BJ (cell line): ENCODE data around the gene PCLO. TPM values are rescaled to one million over a fixed set of nuclear protein-coding genes. Genes with fewer than 3 reads are reported as not detected.
"Not testable (repeated sequence)": the region's sequence is repeated elsewhere in the genome, so short reads cannot be mapped to it uniquely, and the experiment has no call there.

Source experiments
- CTCF ChIA-PET: fragments of 350-600 bp; formaldehyde crosslinking; extraction: SDS; loops from one replicate; lab custom pipeline; 2021; ENCODE audit warnings: antibody characterized with exemption, inconsistent platforms; lab: Yijun Ruan, JAX
- POLR2A ChIA-PET: fragments of 300-600 bp; sonication (Branson Sonifier 250); formaldehyde crosslinking; extraction: SDS; loops from one replicate; lab custom pipeline; 2021; ENCODE audit warnings: antibody characterized with exemption; lab: Charles Lee
- DNase-seq: peaks from one replicate; pipeline ENCODE4 v3.0.0-alpha.2; 2011; ENCODE audit warnings: low read depth
- H3K27me3 ChIP-seq: 2 replicates; pipeline ENCODE4 v1.6.0; 2011; ENCODE audit warnings: low read length; ENCODE audit not compliant: control insufficient read depth, insufficient read depth
- H3K36me3 ChIP-seq: 2 replicates; pipeline ENCODE4 v1.5.1; 2011; ENCODE audit warnings: low read length; ENCODE audit not compliant: control insufficient read depth, insufficient read depth
- H3K4me3 ChIP-seq: 2 replicates; pipeline ENCODE4 v1.5.1; 2011; ENCODE audit warnings: low read depth, mild to moderate bottlenecking, control low read depth, low read length
- polyA plus RNA-seq: library from polyadenylated mRNA; depleted of rRNA; stranded (reverse); fragments of >200 nt; gene quantifications from 2 replicates; pipeline ENCODE4 v1.2.3, GENCODE V29; 2011
- TF ChIP-seq, protein P1 (sequence below): IDR thresholded peaks from 2 replicates; pipeline ENCODE4 v1.5.1; 2011; ENCODE audit warnings: low read depth, mild to moderate bottlenecking, control low read depth, inconsistent platforms, low read length, moderate library complexity; ENCODE audit not compliant: insufficient read depth

The PCLO gene
- polyA plus RNA-seq, 1 experiment = 0.76 TPM

- CTCF ChIA-PET = no interaction called here
- Histone ChIP-seq H3K27me3 (no peaks in the 10 kb centered on the region), H3K4me3 (no peak overlapping the region), H3K36me3 (no peaks in the 10 kb centered on the region)
- DNase-seq = no peak
- TF ChIP-seq, protein P1, sequence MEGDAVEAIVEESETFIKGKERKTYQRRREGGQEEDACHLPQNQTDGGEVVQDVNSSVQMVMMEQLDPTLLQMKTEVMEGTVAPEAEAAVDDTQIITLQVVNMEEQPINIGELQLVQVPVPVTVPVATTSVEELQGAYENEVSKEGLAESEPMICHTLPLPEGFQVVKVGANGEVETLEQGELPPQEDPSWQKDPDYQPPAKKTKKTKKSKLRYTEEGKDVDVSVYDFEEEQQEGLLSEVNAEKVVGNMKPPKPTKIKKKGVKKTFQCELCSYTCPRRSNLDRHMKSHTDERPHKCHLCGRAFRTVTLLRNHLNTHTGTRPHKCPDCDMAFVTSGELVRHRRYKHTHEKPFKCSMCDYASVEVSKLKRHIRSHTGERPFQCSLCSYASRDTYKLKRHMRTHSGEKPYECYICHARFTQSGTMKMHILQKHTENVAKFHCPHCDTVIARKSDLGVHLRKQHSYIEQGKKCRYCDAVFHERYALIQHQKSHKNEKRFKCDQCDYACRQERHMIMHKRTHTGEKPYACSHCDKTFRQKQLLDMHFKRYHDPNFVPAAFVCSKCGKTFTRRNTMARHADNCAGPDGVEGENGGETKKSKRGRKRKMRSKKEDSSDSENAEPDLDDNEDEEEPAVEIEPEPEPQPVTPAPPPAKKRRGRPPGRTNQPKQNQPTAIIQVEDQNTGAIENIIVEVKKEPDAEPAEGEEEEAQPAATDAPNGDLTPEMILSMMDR = no peak
- POLR2A ChIA-PET = no interaction called here
Observed at GRCh38 chr7:82715344-82715743, 447.3 kb downstream of the PCLO start.

DNA sequence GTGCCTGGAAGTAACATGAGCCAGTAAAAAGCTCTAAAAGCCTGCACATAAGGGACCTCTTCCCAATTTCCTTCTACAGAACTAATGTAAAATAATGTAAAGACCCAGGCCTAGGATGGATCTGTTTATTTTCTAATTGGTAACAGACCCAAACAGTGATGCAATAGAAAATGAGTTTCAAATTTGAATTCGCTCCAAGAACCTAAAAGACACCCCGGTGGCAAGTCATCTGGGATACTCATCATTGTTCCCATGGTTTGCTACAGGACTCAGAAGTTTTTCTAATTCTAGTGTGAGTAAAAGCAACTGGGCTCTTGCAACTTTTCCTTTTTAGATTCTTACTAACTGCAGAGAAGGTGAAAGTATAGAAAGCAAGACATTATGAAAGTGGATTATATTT is 447.8 kb downstream of the PCLO start:
- Histone ChIP-seq H3K27me3 (no peaks in the 10 kb centered on the region), H3K36me3 (no peaks in the 10 kb centered on the region), H3K4me3 (no peak overlapping the region)
- ChIA-PET POLR2A (no interaction called here), CTCF (no interaction called here)
- DNase-seq = no peak
- TF ChIP-seq, protein P1 = no peak

- TF ChIP-seq, protein P1 = no peak
- Histone ChIP-seq H3K36me3 (no peaks in the 10 kb centered on the region), H3K4me3 (no peak overlapping the region), H3K27me3 (no peaks in the 10 kb centered on the region)
- DNase-seq = no peak
- ChIA-PET CTCF (interaction anchor here (0.6 kb wide), 1 partner anchor 559 kb away, joined by 3 read pairs; no protein-coding TSS in a partner anchor), POLR2A (no interaction called here)
Observed at GRCh38 chr7:82713506-82713905, 449.2 kb downstream of the PCLO start.

- H3K27me3 ChIP-seq, H3K36me3 ChIP-seq, POLR2A ChIA-PET, DNase-seq, H3K4me3 ChIP-seq, CTCF ChIA-PET: not testable (repeated sequence)
Observed at GRCh38 chr7:82706344-82706743, 456.3 kb downstream of the PCLO start.

GRCh38 chr7:82705517-82706260 is 457.0 kb downstream of the PCLO start:
- ChIA-PET CTCF (interaction anchor here (1.0 to 1.1 kb wide), 2 partner anchors 15 to 34 kb away, joined by 3 read pairs; no protein-coding TSS in a partner anchor), POLR2A (no interaction called here)
- no peaks in the 10 kb centered on the region for H3K27me3 ChIP-seq
- H3K36me3 ChIP-seq = no peaks in the 10 kb centered on the region
- DNase-seq = no peak
- TF ChIP-seq, protein P1 = no peak
- H3K4me3 ChIP-seq = no peak overlapping the region

DNA sequence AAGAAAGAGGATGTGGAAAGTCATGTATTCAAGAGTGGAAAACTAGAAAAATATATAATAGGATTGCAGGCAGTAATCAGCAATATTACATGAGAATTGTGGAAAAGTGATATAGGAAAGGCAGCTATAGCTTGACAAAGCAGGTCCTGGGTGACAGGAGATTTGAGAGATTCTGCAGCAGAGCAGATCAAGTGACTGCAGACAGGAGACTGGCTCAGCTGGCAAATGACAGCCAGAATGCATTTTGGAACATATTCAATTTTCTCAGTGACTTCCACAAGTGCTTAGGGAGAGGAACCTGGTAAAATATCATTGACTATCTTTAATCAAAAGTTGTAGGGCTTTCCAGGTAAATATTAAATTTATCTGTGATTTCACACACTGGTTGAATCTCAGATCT is 458.6 kb downstream of the PCLO start:
- ChIA-PET CTCF (no interaction called here), POLR2A (no interaction called here)
- DNase-seq = no peak
- TF ChIP-seq, protein P1 = no peak
- no peaks in the 10 kb centered on the region for H3K36me3 ChIP-seq
- no peaks in the 10 kb centered on the region for H3K27me3 ChIP-seq
- H3K4me3 ChIP-seq = no peak overlapping the region
